ENCODE measurements around the gene PTPRG.

The PTPRG gene

GRCh38 chr3:62249855-62250543 lies 688.6 kb downstream of the PTPRG start:
- no peak for DNase-seq

- DNase-seq, result no peak
Measured at GRCh38 chr3:62252438-62253157, 691.2 kb downstream of the PTPRG start.

- no peak for DNase-seq
Measured at GRCh38 chr3:62253971-62254370, 692.6 kb downstream of the PTPRG start.

GRCh38 chr3:62255758-62256157 lies 694.4 kb downstream of the PTPRG start:
- DNase-seq, result no peak

- DNase-seq, result no peak
Measured at GRCh38 chr3:62259924-62260323, 698.6 kb downstream of the PTPRG start.

GRCh38 chr3:62260655-62261054 lies 699.3 kb downstream of the PTPRG start:
- no peak for DNase-seq

GRCh38 chr3:62261121-62261520 lies 699.8 kb downstream of the PTPRG start:
- no peak for DNase-seq

- DNase-seq, result no peak
Measured at GRCh38 chr3:62261736-62262135, 700.4 kb downstream of the PTPRG start.

- DNase-seq, result no peak
Measured at GRCh38 chr3:62265528-62265927, 704.2 kb downstream of the PTPRG start.

- no peak for DNase-seq
Measured at GRCh38 chr3:62266668-62267283, 705.4 kb downstream of the PTPRG start.

- no peak for DNase-seq
Measured at GRCh38 chr3:62276658-62277180, 715.3 kb downstream of the PTPRG start.

GRCh38 chr3:62277450-62277849 lies 716.1 kb downstream of the PTPRG start:
- DNase-seq, result no peak

- DNase-seq, result no peak
Measured at GRCh38 chr3:62277986-62278385, 716.6 kb downstream of the PTPRG start.

- no peak for DNase-seq
Measured at GRCh38 chr3:62281726-62282125, 720.4 kb downstream of the PTPRG start.

- no peak for DNase-seq
Measured at GRCh38 chr3:62284442-62284841, 723.1 kb downstream of the PTPRG start.

GRCh38 chr3:62287392-62287927 lies 726.1 kb downstream of the PTPRG start:
- DNase-seq, result no peak

GRCh38 chr3:62289922-62290321 lies 728.6 kb downstream of the PTPRG start:
- DNase-seq, result no peak

- DNase-seq, result no peak
Measured at GRCh38 chr3:62293051-62293780, 731.8 kb downstream of the PTPRG start.

GRCh38 chr3:62295571-62295970 lies 734.2 kb downstream of the PTPRG start:
- DNase-seq, result no peak

- DNase-seq, result no peak
Measured at GRCh38 chr3:62300617-62301016, 739.2 kb downstream of the PTPRG start.

GRCh38 chr3:62312201-62312600 lies 750.8 kb downstream of the PTPRG start:
- DNase-seq, result no peak

GRCh38 chr3:62316525-62316924 lies 755.2 kb downstream of the PTPRG start:
- DNase-seq, result no peak

- no peak for DNase-seq
Measured at GRCh38 chr3:62318365-62318751, 757.0 kb downstream of the PTPRG start.
